Dermis microvascular lymphatic vessel endothelial cell (primary cell): ENCODE data around the gene SELENOW. TPM values are rescaled to one million over a fixed set of nuclear protein-coding genes. Genes with fewer than 3 reads are reported as not detected.
"Not testable (repeated sequence)": the region's sequence is repeated elsewhere in the genome, so short reads cannot be mapped to it uniquely, and the experiment has no call there.

Experiments used
- DNase-seq, 2 donors: peaks; one replicate each; pipeline versions ENCODE4 v3.0.0 to v3.0.0-alpha.2; 2010; ENCODE audit warnings: low read depth in 2 of 2
- total RNA-seq: library from RNA; depleted of rRNA; stranded (reverse); fragments of >200 nt; gene quantifications from 2 replicates; pipeline ENCODE4 v1.2.1, GENCODE V29; 2014

Gene SELENOW
- total RNA-seq, 1 donor from 2014 or later, result 200 TPM

- peak in 1 of 2 donors; percentile 37 for DNase-seq
These were observed 3.2 kb downstream of the SELENOW start for GRCh38 chr19:47781590-47782262.

GRCh38 chr19:47786566-47786965, 8.1 kb downstream of the SELENOW start:
- DNase-seq, result peak in 1 of 2 donors; percentile 56

GRCh38 chr19:47787307-47787706, 8.8 kb downstream of the SELENOW start:
- not testable (repeated sequence) for DNase-seq

- DNase-seq, result not testable (repeated sequence)
These were observed 11.3 kb downstream of the SELENOW start for GRCh38 chr19:47789811-47790210.

GRCh38 chr19:47790398-47790814, 11.9 kb downstream of the SELENOW start:
- DNase-seq, result peak; percentile 45 to 76

- DNase-seq, result no peak
These were observed 14.1 kb downstream of the SELENOW start for GRCh38 chr19:47792616-47793015.

GRCh38 chr19:47794526-47794925, 16.0 kb downstream of the SELENOW start:
- DNase-seq, result no peak

GRCh38 chr19:47796785-47797184, 18.3 kb downstream of the SELENOW start:
- DNase-seq, result no peak

- no peak for DNase-seq
These were observed 19.7 kb downstream of the SELENOW start for GRCh38 chr19:47797996-47798903.

GRCh38 chr19:47798904-47799266, 20.4 kb downstream of the SELENOW start:
- DNase-seq, result no peak

- no peak for DNase-seq
These were observed 22.8 kb downstream of the SELENOW start for GRCh38 chr19:47801270-47801669.

- DNase-seq, result no peak
These were observed 24.1 kb downstream of the SELENOW start for GRCh38 chr19:47802521-47803043.

GRCh38 chr19:47803148-47803547, 24.6 kb downstream of the SELENOW start:
- not testable (repeated sequence) for DNase-seq

- not testable (repeated sequence) for DNase-seq
These were observed 25.2 kb downstream of the SELENOW start for GRCh38 chr19:47803671-47804070.

GRCh38 chr19:47804451-47804850, 25.9 kb downstream of the SELENOW start, which contains the start of gene TPRX1:
Gene TPRX1 (minus strand): TSS chr19:47804551. CDS start chr19:47804539, 12 bp downstream.
- not testable (repeated sequence) for DNase-seq

GRCh38 chr19:47805313-47805712, 26.8 kb downstream of the SELENOW start:
- no peak for DNase-seq

- no peak for DNase-seq
These were observed 27.9 kb downstream of the SELENOW start for GRCh38 chr19:47806435-47806834.

- DNase-seq, result peak; percentile 17 to 55
These were observed 34.9 kb downstream of the SELENOW start for GRCh38 chr19:47813304-47813994.

GRCh38 chr19:47813995-47814328, 35.5 kb downstream of the SELENOW start:
- no peak for DNase-seq

GRCh38 chr19:47816270-47816669, 37.8 kb downstream of the SELENOW start:
- DNase-seq, result not testable (repeated sequence)

- not testable (repeated sequence) for DNase-seq
These were observed 39.7 kb downstream of the SELENOW start for GRCh38 chr19:47818221-47818620.

- DNase-seq, result no peak
These were observed 41.4 kb downstream of the SELENOW start for GRCh38 chr19:47819858-47820257.
